HEK293 (cell line): ENCODE measurements around the gene EMC9.

ENCODE experiments used
- CTCF ChIA-PET: fragments of 350-600 bp; formaldehyde crosslinking; extraction: SDS; loops from one replicate; lab custom pipeline; 2021; ENCODE audit warnings: antibody characterized with exemption; lab: Yijun Ruan, JAX
- POLR2A ChIA-PET: fragments of 300-600 bp; formaldehyde crosslinking; extraction: SDS; loops from one replicate; lab custom pipeline; 2020; ENCODE audit warnings: antibody characterized with exemption, inconsistent platforms; lab: Yijun Ruan, JAX
- H3K27ac ChIP-seq: fragments of 200-500 bp; sonication (Bioruptor generic); 2 replicates; pipeline ENCODE4 v1.5.1; 2014; ENCODE audit warnings: low read depth, low read length, control low read depth, inconsistent platforms; ENCODE audit errors: extremely low read depth
- H3K36me3 ChIP-seq, 2 experiments: fragments of 200-500 bp in 1 of 2; sonication (Bioruptor generic) in 1 of 2; 1 replicate in 1 of 2; 2 replicates in 1 of 2; pipeline ENCODE4 v1.5.1; 2014 to 2017; ENCODE audit warnings: inconsistent platforms in 2 of 2, low read length in 2 of 2; ENCODE audit not compliant: control insufficient read depth in 2 of 2, insufficient read depth in 1 of 2
- H3K4me1 ChIP-seq: fragments of 200-500 bp; sonication (Bioruptor generic); 2 replicates; pipeline ENCODE4 v1.5.1; 2014; ENCODE audit warnings: mild to moderate bottlenecking, low read length, inconsistent platforms; ENCODE audit not compliant: control insufficient read depth, insufficient read depth
- H3K4me3 ChIP-seq: 2 replicates; pipeline ENCODE4 v1.5.1; 2011; ENCODE audit warnings: low read depth, mild to moderate bottlenecking, control low read depth, low read length, moderate library complexity
- H3K9me3 ChIP-seq: fragments of 200-500 bp; sonication (Bioruptor generic); 2 replicates; pipeline ENCODE4 v1.5.1; 2014; ENCODE audit warnings: low read depth, low read length, inconsistent platforms; ENCODE audit not compliant: control insufficient read depth, insufficient read depth
- GLI2 ChIP-seq: fragments of 450-650 bp; formaldehyde crosslinking; IDR thresholded peaks from 2 replicates; pipeline ENCODE4; 2017; ENCODE audit warnings: missing biosample characterization, missing genetic modification characterization, low read depth, borderline replicate concordance
- HOXD13 ChIP-seq: sonication (generic); formaldehyde crosslinking; IDR thresholded peaks from 2 replicates; pipeline ENCODE4 v1.8.0; 2022; ENCODE audit warnings: missing genetic modification reagents, borderline replicate concordance
- SALL2 ChIP-seq: fragments of 450-650 bp; formaldehyde crosslinking; IDR thresholded peaks from 2 replicates; pipeline ENCODE4 v1.5.0; 2017; ENCODE audit warnings: missing biosample characterization, mild to moderate bottlenecking, missing genetic modification characterization, borderline replicate concordance
- ZFP3 ChIP-seq: fragments of 450-650 bp; formaldehyde crosslinking; IDR thresholded peaks from 2 replicates; pipeline ENCODE4 v1.5.1; 2016; ENCODE audit warnings: low read depth, missing biosample characterization, missing genetic modification characterization
- ZNF10 ChIP-seq: fragments of 450-650 bp; formaldehyde crosslinking; IDR thresholded peaks from 2 replicates; pipeline ENCODE4 v1.5.1; 2017; ENCODE audit warnings: missing biosample characterization, missing genetic modification characterization
- ZNF221 ChIP-seq: fragments of 450-650 bp; formaldehyde crosslinking; IDR thresholded peaks from 2 replicates; pipeline ENCODE4 v1.5.1; 2017; ENCODE audit warnings: missing biosample characterization, missing genetic modification characterization, borderline replicate concordance
- ZNF23 ChIP-seq: fragments of 450-650 bp; formaldehyde crosslinking; IDR thresholded peaks from 2 replicates; pipeline ENCODE4 v1.5.1; 2016; ENCODE audit warnings: missing biosample characterization, missing genetic modification characterization, borderline replicate concordance
- ZNF555 ChIP-seq: fragments of 450-650 bp; formaldehyde crosslinking; conservative IDR thresholded peaks from 2 replicates; pipeline ENCODE4 v1.5.1; 2017; ENCODE audit warnings: missing biosample characterization, mild to moderate bottlenecking, missing genetic modification characterization, inconsistent platforms
- ZSCAN23 ChIP-seq: fragments of 450-650 bp; formaldehyde crosslinking; IDR thresholded peaks from 2 replicates; pipeline ENCODE4 v1.5.1; 2016; ENCODE audit warnings: missing biosample characterization, missing genetic modification characterization
- TF ChIP-seq, protein P1 (sequence below): fragments of 450-650 bp; formaldehyde crosslinking; IDR thresholded peaks from 2 replicates; pipeline ENCODE4 v1.5.1; 2017; ENCODE audit warnings: missing biosample characterization, missing genetic modification characterization

Gene EMC9

DNA sequence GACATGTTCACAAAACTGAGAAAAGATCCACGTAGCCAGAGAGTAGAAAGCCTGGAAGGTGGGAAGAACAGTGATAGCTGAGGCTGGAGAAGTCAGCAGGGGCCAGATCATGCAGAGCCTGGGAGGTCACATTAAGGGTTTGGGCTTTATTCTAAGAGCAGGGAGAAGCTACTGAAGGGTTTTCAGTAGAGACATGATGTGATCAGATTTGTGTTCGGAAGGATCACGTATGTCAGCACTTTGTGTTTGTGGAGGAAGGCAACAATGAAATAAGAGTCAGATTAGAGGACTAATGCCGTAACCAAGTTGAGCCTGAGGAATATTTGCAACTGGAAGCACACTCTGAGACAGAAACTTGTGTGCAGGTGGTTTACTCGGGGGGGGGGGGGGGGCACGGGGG lies 51.5 kb downstream of the EMC9 start:
- peaks cover 3% of the 10 kb centered on the region; the same call in 1 of the 2 replicates for H3K4me1 ChIP-seq
- H3K9me3 ChIP-seq: no peaks in the 10 kb centered on the region
- no peak for TF ChIP-seq ZNF10 (tag by site-specific recombination)
- TF ChIP-seq, protein P1, sequence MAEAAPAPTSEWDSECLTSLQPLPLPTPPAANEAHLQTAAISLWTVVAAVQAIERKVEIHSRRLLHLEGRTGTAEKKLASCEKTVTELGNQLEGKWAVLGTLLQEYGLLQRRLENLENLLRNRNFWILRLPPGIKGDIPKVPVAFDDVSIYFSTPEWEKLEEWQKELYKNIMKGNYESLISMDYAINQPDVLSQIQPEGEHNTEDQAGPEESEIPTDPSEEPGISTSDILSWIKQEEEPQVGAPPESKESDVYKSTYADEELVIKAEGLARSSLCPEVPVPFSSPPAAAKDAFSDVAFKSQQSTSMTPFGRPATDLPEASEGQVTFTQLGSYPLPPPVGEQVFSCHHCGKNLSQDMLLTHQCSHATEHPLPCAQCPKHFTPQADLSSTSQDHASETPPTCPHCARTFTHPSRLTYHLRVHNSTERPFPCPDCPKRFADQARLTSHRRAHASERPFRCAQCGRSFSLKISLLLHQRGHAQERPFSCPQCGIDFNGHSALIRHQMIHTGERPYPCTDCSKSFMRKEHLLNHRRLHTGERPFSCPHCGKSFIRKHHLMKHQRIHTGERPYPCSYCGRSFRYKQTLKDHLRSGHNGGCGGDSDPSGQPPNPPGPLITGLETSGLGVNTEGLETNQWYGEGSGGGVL (tag by site-specific recombination): no peak
- TF ChIP-seq ZNF555 (tag by site-specific recombination): no peak
- TF ChIP-seq SALL2 (tag by site-specific recombination): no peak
- no peak for TF ChIP-seq HOXD13 (CRISPR knock-in tag)
- TF ChIP-seq GLI2 (tag by site-specific recombination): no peak
- TF ChIP-seq ZSCAN23: no peak
- no peak for TF ChIP-seq ZNF221 (tag by site-specific recombination)
- no peak for TF ChIP-seq ZFP3 (tag by site-specific recombination)
- no peak for TF ChIP-seq ZNF23 (tag by site-specific recombination)
- ChIA-PET CTCF (interaction anchor here (0.6 to 9.4 kb wide), 26 partner anchors 9 to 352 kb away, joined by 3 to 247 read pairs (median 4); partner anchors contain the start of genes CARMIL3, CIDEB, CPNE6 and DCAF11), POLR2A (interaction anchor here (1.2 to 1.9 kb wide), 4 partner anchors 9 to 54 kb away, joined by 3 to 17 read pairs (median 5); no protein-coding TSS in a partner anchor)
- no peak overlapping the region for H3K27ac ChIP-seq
- no peaks in the 10 kb centered on the region for H3K36me3 ChIP-seq
- H3K4me3 ChIP-seq: no peak overlapping the region
